ENCODE measurements around the gene PRKCE. TPM values are rescaled to one million over a fixed set of nuclear protein-coding genes. Genes with fewer than 3 reads are reported as not detected.

The PRKCE gene
- total RNA-seq, 1 experiment from 2014 or later: 1.3 TPM

DNA sequence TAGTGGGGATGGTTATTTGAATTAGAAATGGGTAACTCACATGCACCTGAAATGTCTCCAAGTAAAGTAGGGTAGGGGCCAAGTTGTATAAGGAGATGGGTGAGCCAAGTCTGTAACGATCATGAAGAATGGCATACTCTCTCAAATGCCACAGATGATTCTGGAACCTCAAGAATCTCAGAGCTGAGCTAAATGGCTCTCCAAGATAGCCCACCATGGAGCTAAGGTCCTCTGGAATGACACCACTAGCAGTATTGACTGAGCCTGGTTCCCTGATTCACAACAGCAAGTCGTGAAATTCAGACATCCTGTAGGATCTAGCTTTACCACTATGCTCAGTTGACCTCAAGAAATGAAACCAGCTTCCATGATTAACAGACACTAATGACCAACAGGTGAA lies 529.8 kb downstream of the PRKCE start:
- H4K5ac ChIP-seq (ENCODE audit: insufficient read length, low read depth, low read length): no peak overlapping the region

More for the DNA sequence above, 529.8 kb downstream of the PRKCE start:
- peaks cover 9% of the 10 kb centered on the region for H3K27me3 Mint-ChIP-seq (ENCODE audit: low read depth)
- no peaks in the 10 kb centered on the region for H3K9me3 ChIP-seq (ENCODE audit: control insufficient read depth, low read depth, low read length)
- H3K79me2 ChIP-seq (ENCODE audit: insufficient read depth, low read length): no peaks in the 10 kb centered on the region
- no peaks in the 10 kb centered on the region for H4K20me1 ChIP-seq (ENCODE audit: control insufficient read depth, insufficient read depth, insufficient read length)
- no peak overlapping the region for H3K23ac ChIP-seq (ENCODE audit: insufficient read length, low read depth, low read length)
- no peak overlapping the region for H4K8ac ChIP-seq (replicated peaks; ENCODE audit: insufficient read length, low read depth, low read length)
- no peak overlapping the region for H3T11ph ChIP-seq (ENCODE audit: low read length)
- no peak overlapping the region for H3K27ac Mint-ChIP-seq
- TF ChIP-seq, protein P1, sequence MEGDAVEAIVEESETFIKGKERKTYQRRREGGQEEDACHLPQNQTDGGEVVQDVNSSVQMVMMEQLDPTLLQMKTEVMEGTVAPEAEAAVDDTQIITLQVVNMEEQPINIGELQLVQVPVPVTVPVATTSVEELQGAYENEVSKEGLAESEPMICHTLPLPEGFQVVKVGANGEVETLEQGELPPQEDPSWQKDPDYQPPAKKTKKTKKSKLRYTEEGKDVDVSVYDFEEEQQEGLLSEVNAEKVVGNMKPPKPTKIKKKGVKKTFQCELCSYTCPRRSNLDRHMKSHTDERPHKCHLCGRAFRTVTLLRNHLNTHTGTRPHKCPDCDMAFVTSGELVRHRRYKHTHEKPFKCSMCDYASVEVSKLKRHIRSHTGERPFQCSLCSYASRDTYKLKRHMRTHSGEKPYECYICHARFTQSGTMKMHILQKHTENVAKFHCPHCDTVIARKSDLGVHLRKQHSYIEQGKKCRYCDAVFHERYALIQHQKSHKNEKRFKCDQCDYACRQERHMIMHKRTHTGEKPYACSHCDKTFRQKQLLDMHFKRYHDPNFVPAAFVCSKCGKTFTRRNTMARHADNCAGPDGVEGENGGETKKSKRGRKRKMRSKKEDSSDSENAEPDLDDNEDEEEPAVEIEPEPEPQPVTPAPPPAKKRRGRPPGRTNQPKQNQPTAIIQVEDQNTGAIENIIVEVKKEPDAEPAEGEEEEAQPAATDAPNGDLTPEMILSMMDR (conservative IDR thresholded peaks at IDR 0.05): no peak
- no peak overlapping the region for H3K18ac ChIP-seq (ENCODE audit: insufficient read length, low read depth, low read length)
- no peaks in the 10 kb centered on the region for H3K27me3 ChIP-seq (ENCODE audit: insufficient read depth, low read length)
- H2BK120ac ChIP-seq (ENCODE audit: low read depth, low read length, poor library complexity, severe bottlenecking): no peak overlapping the region
- no peaks in the 10 kb centered on the region for H3K36me3 Mint-ChIP-seq (ENCODE audit: insufficient read depth in 1 of 3, low read depth in 3 of 3)
- H3K4ac ChIP-seq (ENCODE audit: low read depth, low read length): no peak overlapping the region
- no peak overlapping the region for H2BK5ac ChIP-seq (ENCODE audit: insufficient read length, low read length)
- H2BK20ac ChIP-seq (ENCODE audit: low read depth, low read length, poor library complexity, severe bottlenecking): no peak overlapping the region
- no peak overlapping the region for H3K4me2 ChIP-seq (ENCODE audit: insufficient read depth, insufficient read length, low read length)
- H2BK15ac ChIP-seq (ENCODE audit: low read depth, low read length): no peak overlapping the region
- H2AFZ ChIP-seq (ENCODE audit: low read length): no peak overlapping the region
- no peak overlapping the region for H2AK5ac ChIP-seq (ENCODE audit: insufficient read length, low read length)
- H2BK12ac ChIP-seq (ENCODE audit: insufficient read length, low read depth, low read length): no peak overlapping the region
- H3K27ac ChIP-seq (ENCODE audit: insufficient read length, low read depth, low read length): no peak overlapping the region
- no CpG with 5 or more reads among the region's 2 CpGs for WGBS (ENCODE audit: extremely low coverage, insufficient read length, low lambda C conversion rate)
- H3K56ac ChIP-seq (ENCODE audit: insufficient read length, low read depth, low read length): no peak overlapping the region
- H3K4me3 Mint-ChIP-seq: no peak overlapping the region
- H3K4me1 Mint-ChIP-seq: no peaks in the 10 kb centered on the region; a peak in 1 of 4 replicates
- no peak overlapping the region for H3K9ac ChIP-seq (ENCODE audit: extremely low read depth, insufficient read length, low read length)
- no peak overlapping the region for H4K91ac ChIP-seq (ENCODE audit: insufficient read length, low read depth, low read length)
- H3K14ac ChIP-seq (ENCODE audit: insufficient read depth, low read length): no peak overlapping the region
- H3K4me1 ChIP-seq (ENCODE audit: insufficient read depth, low read length): no peaks in the 10 kb centered on the region
- no peak for DNase-seq
- H3K23me2 ChIP-seq (ENCODE audit: insufficient read length, low read depth, low read length, poor library complexity, severe bottlenecking): no peaks in the 10 kb centered on the region
- no peaks in the 10 kb centered on the region for H3K79me1 ChIP-seq (ENCODE audit: insufficient read depth, low read depth, low read length, poor library complexity, severe bottlenecking)
- H3K9me3 Mint-ChIP-seq: no peaks in the 10 kb centered on the region
